Activated CD4-positive, alpha-beta T cell treated with anti-CD3 and anti-CD28 coated beads, Interleukin-2, Interleukin-4, amounts not matched to agents 100 ng/mL and 50 ng/mL, durations not matched to agents 16 hours and 8 hours (primary cell): ENCODE data around the gene TSTD1.
A peak's percentile ranks its signal among the peaks of the same experiment; 100 is the strongest.
"Not testable (repeated sequence)": the region's sequence is repeated elsewhere in the genome, so short reads cannot be mapped to it uniquely, and the experiment has no call there.

ENCODE experiments used
- DNase-seq: peaks from one replicate; pipeline ENCODE4 v3.0.0-alpha.2; 2020; ENCODE audit warnings: low spot score

Gene TSTD1

DNA sequence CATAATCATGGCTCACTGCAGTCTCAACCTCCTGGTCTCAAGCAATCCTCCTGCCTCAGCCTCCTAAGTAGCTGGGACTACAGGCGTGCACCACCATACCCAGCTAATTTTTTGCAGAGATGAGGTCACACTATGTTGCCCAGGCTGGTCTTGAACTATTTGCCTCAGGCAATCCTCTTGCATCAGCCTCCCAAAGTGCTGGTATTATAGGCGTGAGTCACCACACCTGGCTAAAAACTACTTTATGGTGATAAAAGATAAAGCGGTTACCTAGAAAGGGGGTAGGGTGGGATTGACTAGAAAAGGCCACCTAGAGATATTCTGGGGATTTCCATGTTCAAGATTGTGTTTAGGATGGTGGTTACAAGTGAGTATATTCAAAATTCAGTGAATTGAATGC is 5.0 kb downstream of the TSTD1 start:
- DNase-seq = no peak

GRCh38 chr1:161032409-161032808 is 6.4 kb downstream of the TSTD1 start:
- no peak for DNase-seq

DNA sequence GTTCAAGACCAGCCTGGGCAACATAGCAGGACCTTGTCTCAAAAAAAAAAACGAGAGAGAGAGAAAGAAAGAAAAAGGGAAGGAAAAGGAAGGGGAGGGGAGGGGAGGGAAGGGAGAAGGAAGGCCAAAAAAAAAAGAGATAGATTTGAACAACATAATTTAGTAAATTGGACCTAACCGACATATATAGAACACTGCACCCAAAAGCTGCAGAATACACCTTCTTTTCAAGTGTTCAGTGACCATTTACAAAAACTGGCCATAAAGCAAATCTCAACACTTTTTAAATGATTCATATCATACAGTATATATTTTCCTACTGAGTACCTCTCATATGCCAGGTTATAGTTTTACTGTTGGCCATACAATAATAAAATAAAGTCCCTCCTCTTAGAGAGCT is 6.9 kb downstream of the TSTD1 start:
- no peak for DNase-seq

DNA sequence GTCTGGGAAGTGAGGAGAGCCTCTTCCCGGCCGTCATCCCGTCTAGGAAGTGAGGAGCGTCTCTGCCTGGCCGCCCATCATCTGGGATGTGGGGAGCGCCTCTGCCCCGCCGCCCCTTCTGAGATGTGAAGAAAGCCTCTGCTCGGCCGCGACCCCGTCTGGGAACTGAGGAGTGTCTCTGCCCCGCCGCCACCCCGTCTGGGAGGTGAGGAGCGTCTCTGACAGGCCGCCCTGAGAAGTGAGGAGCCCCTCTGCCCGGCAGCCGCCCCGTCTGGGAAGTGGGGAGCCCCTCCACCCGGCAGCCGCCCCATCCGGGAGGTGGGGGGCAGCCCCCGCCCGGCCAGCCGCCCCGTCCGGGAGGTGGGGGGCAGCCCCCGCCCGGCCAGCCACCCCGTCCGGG is 9.3 kb downstream of the TSTD1 start:
- DNase-seq = not testable (repeated sequence)

- DNase-seq = not testable (repeated sequence)
These were observed 11.8 kb downstream of the TSTD1 start for GRCh38 chr1:161026954-161027353.

- not testable (repeated sequence) for DNase-seq
These were observed 16.3 kb downstream of the TSTD1 start for GRCh38 chr1:161022432-161022831.

- peak; percentile 36 for DNase-seq
These were observed 16.8 kb downstream of the TSTD1 start for GRCh38 chr1:161021970-161022353.

GRCh38 chr1:161021165-161021969 is 17.4 kb downstream of the TSTD1 start:
- peak; percentile 77 for DNase-seq

- DNase-seq = no peak
These were observed 18.1 kb downstream of the TSTD1 start, which contains the start of gene F11R for GRCh38 chr1:161020509-161021164. Gene F11R, minus strand, starts transcription at chr1:161021152. Its CDS starts 79 bp downstream, at chr1:161021073.

DNA sequence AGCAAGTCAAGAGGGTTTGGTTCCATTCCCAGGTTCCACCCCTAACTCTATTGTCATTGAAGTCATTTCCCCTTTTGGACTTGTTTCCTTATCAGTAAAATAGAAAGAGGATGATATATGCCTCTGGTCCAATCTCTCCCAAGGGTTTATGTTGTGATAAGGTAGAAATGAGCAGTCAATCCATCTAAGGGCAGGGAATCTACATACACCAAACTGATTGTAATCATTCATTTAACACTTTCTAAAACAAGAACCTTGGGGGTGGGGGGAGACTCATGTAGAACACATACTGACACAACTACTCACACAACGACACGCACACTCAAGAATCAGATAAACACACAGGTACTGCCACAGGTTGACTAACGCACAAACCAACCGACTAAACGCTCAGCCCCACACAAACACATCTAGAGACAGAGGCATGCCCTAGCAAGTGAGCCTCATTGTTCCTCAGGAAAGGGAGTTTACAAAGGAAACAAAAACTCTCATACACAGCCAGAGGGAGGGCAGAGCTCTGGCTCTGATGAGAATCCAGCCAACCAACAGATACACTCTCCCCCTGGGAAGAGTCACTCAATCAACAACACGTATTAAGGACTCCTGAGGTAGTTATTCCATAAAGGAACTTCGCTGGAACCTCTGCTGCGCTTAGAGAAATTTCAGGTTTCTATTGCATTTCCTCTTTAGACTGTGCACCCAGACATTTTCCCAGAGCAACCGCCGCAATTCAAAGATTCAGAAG is 18.8 kb downstream of the TSTD1 start:
- DNase-seq = no peak

- not testable (repeated sequence) for DNase-seq
These were observed 19.6 kb downstream of the TSTD1 start for GRCh38 chr1:161019111-161019660.

DNA sequence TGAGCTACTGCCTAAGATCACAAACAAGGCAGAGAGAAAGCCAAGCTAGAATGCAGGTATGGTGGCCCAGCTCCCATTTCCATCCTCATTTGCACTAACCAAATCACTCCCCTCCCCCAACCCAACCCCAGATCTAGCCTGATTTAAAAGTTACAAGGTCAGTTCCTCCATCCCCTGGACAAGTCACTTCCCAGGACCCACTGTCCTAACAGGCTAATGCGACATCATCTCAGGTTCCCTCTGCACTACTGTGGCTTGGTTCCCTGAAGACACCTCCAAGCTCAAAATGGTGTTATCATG is 20.2 kb downstream of the TSTD1 start:
- DNase-seq = no peak

DNA sequence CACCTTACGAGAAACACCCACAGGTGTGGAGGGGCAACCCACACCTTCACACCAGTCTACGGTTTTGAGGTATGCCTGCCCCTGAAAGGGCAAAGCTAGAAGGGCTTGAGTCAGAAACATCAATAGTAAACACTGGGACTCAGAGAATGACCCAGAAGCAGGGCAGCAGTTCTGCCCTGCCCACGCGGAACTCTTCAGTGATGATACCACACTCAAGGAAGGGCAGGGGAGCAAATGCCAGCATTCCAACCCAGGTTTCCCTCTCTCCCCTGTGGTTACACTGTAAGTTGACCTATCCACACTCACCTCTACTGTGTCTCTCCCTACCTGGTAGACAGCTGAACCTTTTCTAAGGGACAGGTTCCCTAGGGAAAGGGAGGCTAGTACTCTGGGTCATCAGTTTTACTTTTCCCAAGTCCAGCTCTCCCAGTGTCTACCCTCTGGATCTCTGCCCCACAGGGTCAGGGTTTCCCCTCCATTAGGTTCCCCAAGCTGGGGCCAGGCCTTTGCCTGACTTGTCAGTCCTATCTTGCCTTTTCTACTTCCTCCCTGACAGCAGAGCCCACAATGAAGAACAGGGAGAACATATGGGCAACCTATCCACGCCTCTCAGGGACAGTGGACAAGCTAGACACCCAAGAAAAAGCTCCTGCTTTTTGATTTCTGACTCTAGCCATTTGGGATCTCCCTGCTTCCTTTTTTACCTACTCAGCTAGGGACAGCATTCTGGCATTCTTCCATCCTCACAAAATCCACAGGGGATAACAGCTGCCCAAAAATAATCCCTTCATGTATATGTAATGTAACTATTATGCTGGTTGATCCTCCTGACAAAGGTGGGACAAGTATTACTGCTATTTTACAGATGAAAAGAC is 20.8 kb downstream of the TSTD1 start:
- no peak for DNase-seq

DNA sequence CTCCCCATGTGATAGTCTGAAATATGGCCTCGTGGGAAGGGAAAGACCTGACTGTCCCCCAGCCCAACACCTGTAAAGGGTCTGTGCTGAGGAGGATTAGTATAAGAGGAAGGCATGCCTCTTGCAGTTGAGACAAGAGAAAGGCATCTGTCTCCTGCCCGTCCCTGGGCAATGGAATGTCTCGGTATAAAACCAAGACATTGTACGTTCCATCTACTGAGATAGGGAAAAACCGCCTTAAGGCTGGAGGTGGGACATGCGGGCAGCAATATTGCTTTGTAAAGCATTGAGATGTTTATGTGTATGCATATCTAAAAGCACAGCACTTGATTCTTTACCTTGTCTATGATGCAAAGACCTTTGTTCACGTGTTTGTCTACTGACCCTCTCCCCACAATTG is 21.6 kb downstream of the TSTD1 start:
- DNase-seq = not testable (repeated sequence)

- not testable (repeated sequence) for DNase-seq
These were observed 22.1 kb downstream of the TSTD1 start for GRCh38 chr1:161016683-161017082.

GRCh38 chr1:161013488-161014230 is 25.1 kb downstream of the TSTD1 start:
- peak; percentile 82 for DNase-seq

- DNase-seq = no peak
These were observed 25.7 kb downstream of the TSTD1 start for GRCh38 chr1:161013131-161013487.

GRCh38 chr1:161012420-161012819 is 26.3 kb downstream of the TSTD1 start:
- DNase-seq = no peak

DNA sequence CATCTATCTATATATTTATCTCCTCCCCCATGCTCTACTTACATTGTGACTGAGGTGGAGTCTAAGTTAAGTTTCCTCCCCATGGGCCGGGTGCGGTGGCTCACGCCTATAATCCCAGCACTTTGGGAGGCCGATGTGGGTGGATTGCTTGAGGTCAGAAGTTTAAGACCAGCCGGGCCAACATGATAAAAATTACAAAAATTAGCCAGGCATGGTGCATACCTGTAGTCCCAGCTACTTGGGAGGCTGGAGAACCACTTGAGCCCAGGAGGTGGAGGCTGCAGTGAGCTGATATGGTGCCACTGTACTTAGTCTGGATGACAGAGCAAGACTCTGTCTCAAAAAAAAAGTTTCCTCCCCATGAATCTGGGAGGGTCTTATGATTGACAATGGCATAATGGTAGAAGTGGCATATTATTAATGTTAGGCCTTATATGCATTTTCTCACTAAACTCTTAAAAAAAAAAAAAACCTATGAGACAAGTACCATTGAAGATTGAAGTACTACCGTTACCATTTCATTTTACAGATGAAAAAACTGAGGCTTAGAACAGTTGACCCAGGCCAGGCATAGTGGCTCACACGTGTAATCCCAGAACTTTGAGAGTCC is 29.1 kb downstream of the TSTD1 start:
- DNase-seq = no peak

- DNase-seq = no peak
These were observed 29.8 kb downstream of the TSTD1 start for GRCh38 chr1:161008869-161009510.
